H1 (cell line): ENCODE measurements around the gene TANC1. TPM values are rescaled to one million over a fixed set of nuclear protein-coding genes. Genes with fewer than 3 reads are reported as not detected.

Source experiments
- CTCF ChIA-PET: fragments of 300-600 bp; sonication (Branson Sonifier 250); formaldehyde crosslinking; loops from one replicate; lab custom pipeline; 2021; ENCODE audit not compliant: partially characterized antibody; lab: Charles Lee
- POLR2A ChIA-PET: fragments of 300-600 bp; sonication (Branson Sonifier 250); formaldehyde crosslinking; loops from one replicate; lab custom pipeline; 2021; ENCODE audit warnings: inconsistent platforms; ENCODE audit not compliant: partially characterized antibody; lab: Charles Lee
- DNase-seq, 2 experiments: peaks; one replicate each; pipeline versions ENCODE4 v3.0.0 to v3.0.0-alpha.2; 2010 to 2022; ENCODE audit warnings: low spot score in 2 of 2, low read depth in 1 of 2, mixed read lengths in 1 of 2
- FAIRE-seq: peaks from 2 replicates; lab custom pipeline; 2011; peaks lifted over from hg19 to GRCh38; lab: Jason Lieb, UNC
- H2AFZ ChIP-seq: 2 replicates; pipeline ENCODE4 v1.8.1; 2012; ENCODE audit warnings: low read length, inconsistent platforms
- H2AK5ac ChIP-seq: 2 replicates; pipeline ENCODE4 v1.6.1; 2013; ENCODE audit warnings: low read depth, low read length
- H2BK120ac ChIP-seq: replicated peaks from 2 replicates; pipeline ENCODE3; 2013; ENCODE audit warnings: low read depth, low read length, inconsistent platforms
- H2BK12ac ChIP-seq: 2 replicates; pipeline ENCODE4 v1.6.1; 2013; ENCODE audit warnings: low read depth, low read length
- H2BK15ac ChIP-seq: 2 replicates; pipeline ENCODE4 v1.6.1; 2013; ENCODE audit warnings: low read length
- H2BK20ac ChIP-seq: 2 replicates; pipeline ENCODE4 v1.6.1; 2013; ENCODE audit warnings: low read length
- H2BK5ac ChIP-seq: 2 replicates; pipeline ENCODE4 v1.6.1; 2013; ENCODE audit warnings: low read depth, low read length
- H3K14ac ChIP-seq: 2 replicates; pipeline ENCODE4 v1.6.1; 2013; ENCODE audit warnings: inconsistent platforms; ENCODE audit not compliant: insufficient read length
- H3K18ac ChIP-seq: 2 replicates; pipeline ENCODE4 v1.6.1; 2013; ENCODE audit warnings: low read length; ENCODE audit errors: extremely low read depth
- H3K23ac ChIP-seq: 2 replicates; pipeline ENCODE4 v1.6.1; 2013; ENCODE audit warnings: inconsistent platforms; ENCODE audit not compliant: insufficient read length
- H3K23me2 ChIP-seq: 2 replicates; pipeline ENCODE4 v1.6.1; 2013; ENCODE audit warnings: low read depth, low read length
- H3K27ac ChIP-seq: 2 replicates; pipeline ENCODE4 v1.6.1; 2011; ENCODE audit warnings: low read depth, low read length, inconsistent platforms
- H3K27me3 ChIP-seq, 4 experiments: replicated peaks in 1 of 4; 1 replicate in 1 of 4; 2 replicates in 3 of 4; pipeline versions ENCODE4 v1.6.1 to v1.8.1; 2011 to 2013; ENCODE audit warnings: low read length in 3 of 4, mild to moderate bottlenecking in 3 of 4, inconsistent platforms in 2 of 4, mixed read lengths in 2 of 4, moderate library complexity in 1 of 4; ENCODE audit not compliant: control insufficient read depth in 3 of 4, insufficient read depth in 3 of 4; ENCODE audit errors: extremely low read depth in 1 of 4
- H3K36me3 ChIP-seq, 4 experiments: 2 replicates each; pipeline versions ENCODE4 v1.6.1 to v1.8.1; 2011 to 2013; ENCODE audit warnings: mild to moderate bottlenecking in 4 of 4, low read length in 3 of 4, moderate library complexity in 2 of 4, control low read depth in 1 of 4, inconsistent platforms in 1 of 4; ENCODE audit not compliant: insufficient read depth in 4 of 4, control insufficient read depth in 2 of 4
- H3K4ac ChIP-seq: replicated peaks from 2 replicates; pipeline ENCODE3; 2013; ENCODE audit warnings: low read length, low read depth, mixed read lengths, inconsistent platforms; ENCODE audit not compliant: insufficient read length
- H3K4me1 ChIP-seq, 4 experiments: replicated peaks in 1 of 4; 1 replicate in 1 of 4; 2 replicates in 3 of 4; pipeline versions ENCODE4 v1.6.1 to v1.8.1; 2011 to 2013; ENCODE audit warnings: low read length in 3 of 4, inconsistent platforms in 2 of 4, mixed read lengths in 1 of 4; ENCODE audit not compliant: insufficient read depth in 4 of 4, control insufficient read depth in 3 of 4
- H3K4me2 ChIP-seq, 2 experiments: 2 replicates each; pipeline versions ENCODE4 v1.6.1 to v1.8.1; 2011 to 2013; ENCODE audit warnings: low read depth in 2 of 2, low read length in 2 of 2, control low read depth in 1 of 2, inconsistent platforms in 1 of 2, mild to moderate bottlenecking in 1 of 2; ENCODE audit not compliant: insufficient read depth in 1 of 2
- H3K4me3 ChIP-seq, 4 experiments: fragments of 200-600, 300-600 bp in 1 of 4; sonication (generic), shearing (Covaris generic), sonication (Bioruptor Twin) in 1 of 4; 2 replicates each; pipeline versions ENCODE4 v1.5.1 to v1.8.1; 2011 to 2016; ENCODE audit warnings: low read length in 4 of 4, low read depth in 3 of 4, control low read depth in 2 of 4, inconsistent platforms in 2 of 4, mild to moderate bottlenecking in 2 of 4, mixed read lengths in 1 of 4, moderate library complexity in 1 of 4; ENCODE audit not compliant: insufficient read depth in 2 of 4; ENCODE audit errors: extremely low read depth in 1 of 4
- H3K56ac ChIP-seq: replicated peaks from 2 replicates; pipeline ENCODE3; 2013; ENCODE audit warnings: low read depth, mild to moderate bottlenecking, mixed read lengths, low read length, inconsistent platforms; ENCODE audit not compliant: insufficient read length
- H3K79me1 ChIP-seq: 2 replicates; pipeline ENCODE4 v1.6.1; 2013; ENCODE audit warnings: low read depth, low read length, control low read depth
- H3K79me2 ChIP-seq, 2 experiments: 2 replicates each; pipeline versions ENCODE4 v1.6.1 to v1.8.1; 2012 to 2013; ENCODE audit warnings: low read length in 2 of 2, mild to moderate bottlenecking in 2 of 2, inconsistent platforms in 1 of 2; ENCODE audit not compliant: insufficient read depth in 2 of 2, control insufficient read depth in 1 of 2
- H3K9ac ChIP-seq, 4 experiments: replicated peaks in 1 of 4; 1 replicate in 1 of 4; 2 replicates in 3 of 4; pipeline versions ENCODE4 v1.6.1 to v1.8.1; 2011 to 2013; ENCODE audit warnings: low read depth in 3 of 4, low read length in 3 of 4, control low read depth in 2 of 4, mild to moderate bottlenecking in 2 of 4, moderate library complexity in 2 of 4, inconsistent platforms in 1 of 4; ENCODE audit errors: extremely low read depth in 1 of 4
- H3K9me3 ChIP-seq, 2 experiments: 2 replicates each; pipeline versions ENCODE4 v1.6.1 to v1.8.1; 2012 to 2013; ENCODE audit warnings: mild to moderate bottlenecking in 2 of 2, moderate library complexity in 2 of 2, control low read depth in 1 of 2, inconsistent platforms in 1 of 2, low read depth in 1 of 2, low read length in 1 of 2, mixed read lengths in 1 of 2; ENCODE audit not compliant: insufficient read depth in 2 of 2
- H4K20me1 ChIP-seq, 2 experiments: replicated peaks in 1 of 2; 2 replicates each; pipeline versions ENCODE3 to v1.8.1; 2011 to 2013; ENCODE audit warnings: inconsistent platforms in 2 of 2, low read length in 2 of 2, mild to moderate bottlenecking in 1 of 2; ENCODE audit not compliant: insufficient read depth in 2 of 2, control insufficient read depth in 1 of 2
- H4K5ac ChIP-seq: 2 replicates; pipeline ENCODE4 v1.6.1; 2013; ENCODE audit warnings: low read length, low read depth, mixed read lengths, inconsistent platforms; ENCODE audit not compliant: insufficient read length
- H4K8ac ChIP-seq: 2 replicates; pipeline ENCODE4 v1.8.0; 2013; ENCODE audit warnings: mild to moderate bottlenecking, moderate library complexity, low read length, inconsistent platforms; ENCODE audit not compliant: insufficient read depth; ENCODE audit errors: extremely low read depth
- H4K91ac ChIP-seq: replicated peaks from 2 replicates; pipeline ENCODE3; 2013; ENCODE audit warnings: low read length, mixed read lengths, inconsistent platforms; ENCODE audit not compliant: insufficient read length
- CHD1 ChIP-seq: IDR thresholded peaks from 2 replicates; pipeline ENCODE4 v1.6.1; 2012; ENCODE audit warnings: low read depth, low read length, improper control_type of control experiment
- CTCF ChIP-seq, 3 experiments: IDR thresholded peaks; 1 replicate in 2 of 3; 2 replicates in 1 of 3; pipeline versions ENCODE4 v1.5.1 to v1.6.1; 2011; ENCODE audit warnings: low read length in 3 of 3, mild to moderate bottlenecking in 3 of 3, inconsistent platforms in 2 of 3, low read depth in 1 of 3, moderate library complexity in 1 of 3; ENCODE audit not compliant: insufficient read depth in 1 of 3; ENCODE audit errors: control extremely low read depth in 1 of 3
- EP300 ChIP-seq, 2 experiments: IDR thresholded peaks; 1 replicate in 1 of 2; 2 replicates in 1 of 2; pipeline ENCODE4 v1.6.1; 2011 to 2012; ENCODE audit warnings: low read depth in 2 of 2, low read length in 2 of 2, mild to moderate bottlenecking in 2 of 2, borderline replicate concordance in 1 of 2, inconsistent platforms in 1 of 2, moderate library complexity in 1 of 2
- HDAC2 ChIP-seq, 2 experiments: fragments of 300-600 bp in 1 of 2; sonication (generic) in 1 of 2; IDR thresholded peaks; 2 replicates each; pipeline ENCODE4 v1.6.1; 2011 to 2012; ENCODE audit warnings: low read depth in 2 of 2, low read length in 2 of 2, mild to moderate bottlenecking in 2 of 2, moderate library complexity in 2 of 2, borderline replicate concordance in 1 of 2, inconsistent platforms in 1 of 2
- POLR2AphosphoS5 ChIP-seq: IDR thresholded peaks from 2 replicates; pipeline ENCODE4 v1.6.1; 2011; ENCODE audit warnings: low read depth, low read length
- SIN3A ChIP-seq, 2 experiments: IDR thresholded peaks in 1 of 2; conservative IDR thresholded peaks in 1 of 2; 2 replicates each; pipeline ENCODE4 v1.6.1; 2011 to 2012; ENCODE audit warnings: low read length in 2 of 2, improper control_type of control experiment in 1 of 2, low read depth in 1 of 2, mild to moderate bottlenecking in 1 of 2
- SP1 ChIP-seq: IDR thresholded peaks from 2 replicates; pipeline ENCODE4 v1.6.1; 2011; ENCODE audit warnings: low read depth, low read length
- SP4 ChIP-seq: IDR thresholded peaks from 2 replicates; pipeline ENCODE4 v1.6.1; 2012; ENCODE audit warnings: low read length, inconsistent platforms
- TAF7 ChIP-seq: optimal IDR thresholded peaks from 2 replicates; pipeline ENCODE3; 2011; ENCODE audit warnings: low read depth, mild to moderate bottlenecking, inconsistent platforms, low read length, moderate library complexity, borderline replicate concordance
- YY1 ChIP-seq: IDR thresholded peaks from 2 replicates; pipeline ENCODE4 v1.6.1; 2011; ENCODE audit warnings: low read depth, mild to moderate bottlenecking, low read length
- ZNF274 ChIP-seq: IDR thresholded peaks from 2 replicates; pipeline ENCODE4 v1.7.0; 2012; ENCODE audit warnings: low read length, borderline replicate concordance; ENCODE audit errors: extremely low read depth
- WGBS, 2 experiments: shearing (Covaris generic) in 1 of 2; methylation state at CpG; one replicate each; pipeline versions ENCODE4 v1.1.6 to v1.1.7; 2013 to 2015; ENCODE audit warnings: low lambda C conversion rate in 2 of 2, mixed read lengths in 2 of 2, inconsistent platforms in 1 of 2, low coverage in 1 of 2, missing lambda C conversion rate in 1 of 2; ENCODE audit not compliant: insufficient replicate concordance in 2 of 2, insufficient coverage in 1 of 2, insufficient read length in 1 of 2; ENCODE audit errors: extremely low coverage in 1 of 2, missing lambda C conversion rate in 1 of 2; 5-methylcytosine and 5-hydroxymethylcytosine counted together
- polyA plus RNA-seq, 7 experiments: library from polyadenylated mRNA; depleted of rRNA in 3 of 7; stranded (reverse) in 5 of 7; unstranded in 2 of 7; fragments of >200 nt in 5 of 7; fragments of 200-250 nt in 2 of 7; gene quantifications; 1 replicate in 5 of 7; 2 replicates in 1 of 7; 4 replicates in 1 of 7; pipeline versions ENCODE4 v1.2.1 to v1.2.3, GENCODE V29; 2011 to 2013; ENCODE audit warnings: missing spikeins in 2 of 7, mixed read lengths in 2 of 7
- total RNA-seq: library from RNA; stranded (reverse); fragmentation: NEBNext Ultra II Directional; extraction: Animal tissue kit (Norgen Biotek cat#: 25700); gene quantifications from 2 replicates; pipeline ENCODE4 v1.2.1, GENCODE V29; 2021

The TANC1 gene
- total and polyA plus RNA-seq, 2 of the 8 experiments (the other 6 are each of a cell fraction or from before 2014, with no cell fraction given) = 4.1 to 7.6 TPM

GRCh38 chr2:159281002-159281401, 312.6 kb downstream of the TANC1 start:
- Histone ChIP-seq H3K27ac (no peak overlapping the region), H4K8ac (no peak overlapping the region), H2BK120ac (no peak overlapping the region), H3K23me2 (peaks cover 2% of the 10 kb centered on the region; the same call in 1 of the 2 replicates), H3K18ac (no peak overlapping the region), H3K27me3 (no peaks in the 10 kb centered on the region; a peak in 1 of 7 replicates), H2BK12ac (no peak overlapping the region), H3K56ac (no peak overlapping the region), H3K36me3 (no peaks in the 10 kb centered on the region), H3K23ac (no peak overlapping the region), H3K9ac (no peak overlapping the region), H3K4me3 (no peak overlapping the region), H2AFZ (no peak overlapping the region), H3K9me3 (no peaks in the 10 kb centered on the region), H4K91ac (no peak overlapping the region), H2BK15ac (no peak overlapping the region), H3K4ac (no peak overlapping the region), H3K14ac (no peak overlapping the region), H4K20me1 (no peaks in the 10 kb centered on the region), H3K79me2 (peaks cover 0 to 7% of the 10 kb centered on the region in 2 experiments; a peak in 2 of 4 replicates), H3K79me1 (no peaks in the 10 kb centered on the region; the same call in 1 of the 2 replicates), H3K4me1 (no peaks in the 10 kb centered on the region), H2BK5ac (no peak overlapping the region), H4K5ac (no peak overlapping the region), H3K4me2 (no peak overlapping the region), H2BK20ac (no peak overlapping the region), H2AK5ac (no peak overlapping the region)
- FAIRE-seq = no peak
- no peak for DNase-seq
- ChIA-PET CTCF (interaction anchor here (0.7 to 1.5 kb wide), 2 partner anchors 18 to 43 kb away, joined by 3 to 4 read pairs; no protein-coding TSS in a partner anchor), POLR2A (interaction anchor here (0.7 kb wide), 1 partner anchor 12 kb away, joined by 4 read pairs; no protein-coding TSS in a partner anchor)
- 99% methylated on average over 6 of the region's 6 CpGs; no CpG with 5 or more reads in 1 of the 2 experiments for WGBS, 2 experiments
- TF ChIP-seq SP1 (no peak), HDAC2 (IDR thresholded peaks at IDR 0.05; ENCODE audit: borderline replicate concordance in 1 of 2, low read depth in 2 of 2, low read length in 2 of 2) (no peak), POLR2AphosphoS5 (no peak), CHD1 (no peak), SIN3A (conservative IDR thresholded peaks at IDR 0.05 in 1 of 2, IDR thresholded peaks at IDR 0.05 in 1 of 2; ENCODE audit: low read depth in 1 of 2, low read length in 2 of 2) (no peak), SP4 (no peak), ZNF274 (no peak), CTCF (IDR thresholded peaks at IDR 0.05; ENCODE audit: control extremely low read depth in 1 of 3, insufficient read depth in 1 of 3, low read depth in 1 of 3, low read length in 3 of 3) (no peak), TAF7 (no peak), YY1 (no peak), EP300 (IDR thresholded peaks at IDR 0.05; ENCODE audit: borderline replicate concordance in 1 of 2, low read depth in 2 of 2, low read length in 2 of 2) (no peak)
